GM12878 (cell line): Measurements from ENCODE around the gene SPIB. TPM values are rescaled to one million over a fixed set of nuclear protein-coding genes. Genes with fewer than 3 reads are reported as not detected.

Experiments used
- ATAC-seq: fragments of 200-7000 bp; cut with Tn5 transposase; 3 replicates; pipeline ENCODE4 v1.9.1; 2020; ENCODE audit warnings: mild to moderate bottlenecking, moderate library complexity
- BruUV-seq: library from RNA; stranded (reverse); fragments of 400-500 nt; replicated peaks from 2 replicates; lab custom pipeline; 2021; lab: Mats Ljungman, UMichigan
- CTCF ChIA-PET: fragments of 300-600 bp; sonication (Branson Sonifier 250); formaldehyde crosslinking; extraction: SDS; loops from one replicate; lab custom pipeline; 2021; ENCODE audit warnings: inconsistent platforms; lab: Yijun Ruan, JAX
- POLR2A ChIA-PET: fragments of 350-600 bp; formaldehyde crosslinking; extraction: SDS; loops from one replicate; lab custom pipeline; 2021; ENCODE audit warnings: inconsistent platforms; lab: Charles Lee
- RAD21 ChIA-PET: fragments of 300-600 bp; sonication (Branson Sonifier 250); formaldehyde crosslinking; loops from one replicate; lab custom pipeline; 2023; ENCODE audit warnings: antibody characterized with exemption; ENCODE audit not compliant: unreplicated experiment; lab: Charles Lee
- SMC1A ChIA-PET: fragments of 300-600 bp; sonication (Branson Sonifier 250); formaldehyde crosslinking; loops from one replicate; lab custom pipeline; 2023; ENCODE audit not compliant: unreplicated experiment, uncharacterized antibody; lab: Charles Lee
- DNase-seq: peaks from one replicate; pipeline ENCODE4 v3.0.0-alpha.2; 2011; ENCODE audit warnings: low read depth, low spot score
- FAIRE-seq: peaks from 3 replicates; lab custom pipeline; 2011; peaks lifted over from hg19 to GRCh38; lab: Jason Lieb, UNC
- H2AFZ ChIP-seq: 2 replicates; pipeline ENCODE4 v1.6.0; 2011; ENCODE audit warnings: low read depth, low read length, control low read depth; ENCODE audit not compliant: control insufficient read depth
- H3K27ac ChIP-seq: 2 replicates; pipeline ENCODE4 v1.5.1; 2011; ENCODE audit warnings: control low read depth; ENCODE audit not compliant: control insufficient read depth, insufficient read depth
- H3K27me3 ChIP-seq, 2 experiments: replicated peaks in 1 of 2; 2 replicates each; pipeline versions ENCODE4 v1.6.0 to v1.6.1; 2011; ENCODE audit warnings: low read length in 1 of 2; ENCODE audit not compliant: control insufficient read depth in 2 of 2, insufficient read depth in 2 of 2
- H3K36me3 ChIP-seq, 2 experiments: 2 replicates each; pipeline ENCODE4 v1.5.1; 2011; ENCODE audit warnings: low read length in 1 of 2; ENCODE audit not compliant: control insufficient read depth in 2 of 2, insufficient read depth in 2 of 2
- H3K4me1 ChIP-seq: 2 replicates; pipeline ENCODE4 v1.6.1; 2011; ENCODE audit warnings: mild to moderate bottlenecking, low read length, moderate library complexity, mixed read lengths; ENCODE audit not compliant: control insufficient read depth, insufficient read depth
- H3K4me2 ChIP-seq: 2 replicates; pipeline ENCODE4 v1.6.0; 2011; ENCODE audit warnings: control low read depth; ENCODE audit not compliant: control insufficient read depth, insufficient read depth
- H3K4me3 ChIP-seq: fragments of 200-600 bp; sonication (generic); 2 replicates; pipeline ENCODE4 v1.5.1; 2016
- H3K79me2 ChIP-seq: 2 replicates; pipeline ENCODE4 v1.6.0; 2011; ENCODE audit warnings: low read length; ENCODE audit not compliant: control insufficient read depth, insufficient read depth
- H3K9ac ChIP-seq: 2 replicates; pipeline ENCODE4 v1.8.0; 2011; ENCODE audit warnings: low read length, control low read depth, mixed read lengths; ENCODE audit not compliant: control insufficient read depth, insufficient read depth
- H3K9me3 ChIP-seq: replicated peaks from 3 replicates; pipeline ENCODE4 v1.5.1; 2011; ENCODE audit warnings: mild to moderate bottlenecking, low read length; ENCODE audit not compliant: control insufficient read depth, insufficient read depth
- H4K20me1 ChIP-seq: 2 replicates; pipeline ENCODE4 v1.6.0; 2011; ENCODE audit not compliant: control insufficient read depth, insufficient read depth
- ASH2L ChIP-seq: fragments of 300-600, 200-600 bp; sonication (generic); IDR thresholded peaks from 2 replicates; pipeline ENCODE4 v1.6.1; 2017; ENCODE audit warnings: low read depth, mild to moderate bottlenecking, borderline replicate concordance
- BACH1 ChIP-seq: fragments of 450-650 bp; IDR thresholded peaks from 2 replicates; pipeline ENCODE4 v1.6.1; 2017; ENCODE audit warnings: mild to moderate bottlenecking, borderline replicate concordance
- CBX5 ChIP-seq: sonication (generic); IDR thresholded peaks from 2 replicates; pipeline ENCODE4 v1.6.1; 2016; ENCODE audit warnings: low read depth, moderate library complexity, mild to moderate bottlenecking, inconsistent platforms
- CEBPB ChIP-seq, 2 experiments: fragments of 150-350 bp in 1 of 2; IDR thresholded peaks; 2 replicates each; pipeline ENCODE4 v1.6.1; 2012 to 2014; ENCODE audit warnings: low read depth in 2 of 2, low read length in 2 of 2, borderline replicate concordance in 1 of 2, inconsistent platforms in 1 of 2
- CHD2 ChIP-seq: IDR thresholded peaks from 2 replicates; pipeline ENCODE4 v1.6.1; 2011; ENCODE audit warnings: low read depth, low read length, improper control_type of control experiment, borderline replicate concordance
- EP300 ChIP-seq, 2 experiments: fragments of 150-350 bp in 1 of 2; IDR thresholded peaks; 2 replicates each; pipeline ENCODE4 v1.6.1; 2011 to 2012; ENCODE audit warnings: low read depth in 2 of 2, low read length in 2 of 2, borderline replicate concordance in 1 of 2, improper control_type of control experiment in 1 of 2, inconsistent platforms in 1 of 2; ENCODE audit not compliant: control insufficient read depth in 1 of 2
- JUND ChIP-seq: IDR thresholded peaks from 2 replicates; pipeline ENCODE4 v1.6.1; 2012; ENCODE audit warnings: low read depth, mild to moderate bottlenecking, low read length, improper control_type of control experiment, moderate library complexity
- KAT2A ChIP-seq: conservative IDR thresholded peaks from 2 replicates; pipeline ENCODE4 v1.6.1; 2011; ENCODE audit warnings: low read depth, low read length; ENCODE audit not compliant: control insufficient read depth
- NRF1 ChIP-seq: conservative IDR thresholded peaks from 2 replicates; pipeline ENCODE4 v1.6.1; 2011; ENCODE audit warnings: mild to moderate bottlenecking, low read depth, low read length, improper control_type of control experiment
- PBX3 ChIP-seq: IDR thresholded peaks from 2 replicates; pipeline ENCODE4 v1.6.1; 2011; ENCODE audit warnings: mild to moderate bottlenecking, low read depth, low read length, moderate library complexity; ENCODE audit not compliant: insufficient replicate concordance
- PML ChIP-seq: IDR thresholded peaks from 2 replicates; pipeline ENCODE4 v1.6.1; 2012; ENCODE audit warnings: low read length, inconsistent platforms
- RFX5 ChIP-seq: IDR thresholded peaks from 2 replicates; pipeline ENCODE4 v1.6.1; 2011; ENCODE audit warnings: low read depth, low read length, improper control_type of control experiment
- SIN3A ChIP-seq: IDR thresholded peaks from 2 replicates; pipeline ENCODE4 v1.6.1; 2012; ENCODE audit warnings: low read depth, low read length, improper control_type of control experiment
- SUZ12 ChIP-seq: fragments of 200-600 bp; sonication (generic); IDR thresholded peaks from one replicate; pipeline ENCODE4 v1.6.1; 2018; ENCODE audit warnings: antibody characterized with exemption, mild to moderate bottlenecking; ENCODE audit not compliant: unreplicated experiment
- TCF12 ChIP-seq: IDR thresholded peaks from 2 replicates; pipeline ENCODE4 v1.6.1; 2011; ENCODE audit warnings: low read depth, mild to moderate bottlenecking, low read length
- ZNF384 ChIP-seq: IDR thresholded peaks from 2 replicates; pipeline ENCODE4 v1.6.1; 2012; ENCODE audit warnings: low read depth, mild to moderate bottlenecking, low read length, improper control_type of control experiment, borderline replicate concordance
- WGBS: methylation state at CpG from one replicate; pipeline ENCODE4 v1.1.6; 2016; ENCODE audit warnings: low lambda C conversion rate; ENCODE audit not compliant: insufficient replicate concordance, insufficient coverage; ENCODE audit errors: missing lambda C conversion rate; 5-methylcytosine and 5-hydroxymethylcytosine counted together
- in situ Hi-C: fragments of 300-500 bp; cut with MboI; formaldehyde crosslinking; loops from 9 replicates; pipeline ENCODE4 v1.14.3; 2018; ENCODE audit warnings: mixed read lengths
- intact Hi-C: fragments of 100-400 bp; cut with micrococcal nuclease; formaldehyde crosslinking; loops from one replicate; pipeline ENCODE4 v1.14.2; 2022; ENCODE audit not compliant: unreplicated experiment
- polyA plus RNA-seq, 11 experiments: library from polyadenylated mRNA; depleted of rRNA in 4 of 11; unstranded in 6 of 11; stranded (reverse) in 5 of 11; fragments of >200 nt; fragmentation: Nextera tagmentation in 4 of 11; fragmentation: Illumina TruSeq in 1 of 11; extraction: Ambion mirVana in 4 of 11; extraction: Trizol in 1 of 11; gene quantifications; 1 replicate in 1 of 11; 2 replicates in 10 of 11; pipeline versions ENCODE4 v1.2.1 to v1.2.3, GENCODE V29; 2011 to 2016; ENCODE audit warnings: inconsistent platforms in 2 of 11, missing spikeins in 2 of 11, low read depth in 1 of 11
- total RNA-seq, 4 experiments: library from RNA; depleted of rRNA in 3 of 4; stranded (reverse); fragments of >200 nt in 3 of 4; fragmentation: Illumina TruSeq in 1 of 4; extraction: Trizol in 1 of 4; gene quantifications; 2 replicates each; pipeline versions ENCODE4 v1.2.1 to v1.2.3, GENCODE V29; 2013 to 2021
- TF ChIP-seq, protein P1 (sequence below): IDR thresholded peaks from 2 replicates; pipeline ENCODE4 v1.6.1; 2012; ENCODE audit warnings: improper control_type of control experiment, low read depth, low read length; ENCODE audit not compliant: insufficient replicate concordance

The SPIB gene
- total and polyA plus RNA-seq, 10 of the 15 experiments (the other 5 are each of a cell fraction or from before 2014, with no cell fraction given) = 3.5 to 123 (median 56.0) TPM

GRCh38 chr19:50450369-50451222 is 31.9 kb downstream of the SPIB start:
- in situ Hi-C loops = no loop called here
- no peak for ATAC-seq
- Histone ChIP-seq H3K27me3 (no peaks in the 10 kb centered on the region), H3K27ac (no peak overlapping the region), H2AFZ (no peak overlapping the region), H3K4me3 (no peak overlapping the region), H3K9me3 (no peaks in the 10 kb centered on the region), H3K4me2 (no peak overlapping the region), H4K20me1 (no peaks in the 10 kb centered on the region), H3K9ac (no peak overlapping the region), H3K36me3 (no peaks in the 10 kb centered on the region), H3K79me2 (no peaks in the 10 kb centered on the region), H3K4me1 (no peaks in the 10 kb centered on the region)
- POLR2A ChIA-PET = no interaction called here
- RAD21 ChIA-PET = no interaction called here
- CTCF ChIA-PET = interaction anchor here (0.7 to 1.4 kb wide), 3 partner anchors 9 to 35 kb away, joined by 3 to 4 read pairs (median 4); no protein-coding TSS in a partner anchor
- WGBS = 48% methylated on average over 30 of the region's 30 CpGs
- no peak for DNase-seq
- BruUV-seq = no TSS peak
- no peak for FAIRE-seq
- TF ChIP-seq PBX3 (no peak), ASH2L (no peak), SIN3A (no peak), JUND (no peak), CBX5 (no peak), NRF1 (no peak), BACH1 (no peak), RFX5 (no peak), TCF12 (no peak), KAT2A (no peak), SUZ12 (no peak), CEBPB (IDR thresholded peaks at IDR 0.05; ENCODE audit: borderline replicate concordance in 1 of 2, low read depth in 2 of 2, low read length in 2 of 2) (no peak), PML (no peak), ZNF384 (no peak), EP300 (IDR thresholded peaks at IDR 0.05; ENCODE audit: borderline replicate concordance in 1 of 2, control insufficient read depth in 1 of 2, low read depth in 2 of 2, low read length in 2 of 2) (no peak), CHD2 (no peak)
- TF ChIP-seq, protein P1, sequence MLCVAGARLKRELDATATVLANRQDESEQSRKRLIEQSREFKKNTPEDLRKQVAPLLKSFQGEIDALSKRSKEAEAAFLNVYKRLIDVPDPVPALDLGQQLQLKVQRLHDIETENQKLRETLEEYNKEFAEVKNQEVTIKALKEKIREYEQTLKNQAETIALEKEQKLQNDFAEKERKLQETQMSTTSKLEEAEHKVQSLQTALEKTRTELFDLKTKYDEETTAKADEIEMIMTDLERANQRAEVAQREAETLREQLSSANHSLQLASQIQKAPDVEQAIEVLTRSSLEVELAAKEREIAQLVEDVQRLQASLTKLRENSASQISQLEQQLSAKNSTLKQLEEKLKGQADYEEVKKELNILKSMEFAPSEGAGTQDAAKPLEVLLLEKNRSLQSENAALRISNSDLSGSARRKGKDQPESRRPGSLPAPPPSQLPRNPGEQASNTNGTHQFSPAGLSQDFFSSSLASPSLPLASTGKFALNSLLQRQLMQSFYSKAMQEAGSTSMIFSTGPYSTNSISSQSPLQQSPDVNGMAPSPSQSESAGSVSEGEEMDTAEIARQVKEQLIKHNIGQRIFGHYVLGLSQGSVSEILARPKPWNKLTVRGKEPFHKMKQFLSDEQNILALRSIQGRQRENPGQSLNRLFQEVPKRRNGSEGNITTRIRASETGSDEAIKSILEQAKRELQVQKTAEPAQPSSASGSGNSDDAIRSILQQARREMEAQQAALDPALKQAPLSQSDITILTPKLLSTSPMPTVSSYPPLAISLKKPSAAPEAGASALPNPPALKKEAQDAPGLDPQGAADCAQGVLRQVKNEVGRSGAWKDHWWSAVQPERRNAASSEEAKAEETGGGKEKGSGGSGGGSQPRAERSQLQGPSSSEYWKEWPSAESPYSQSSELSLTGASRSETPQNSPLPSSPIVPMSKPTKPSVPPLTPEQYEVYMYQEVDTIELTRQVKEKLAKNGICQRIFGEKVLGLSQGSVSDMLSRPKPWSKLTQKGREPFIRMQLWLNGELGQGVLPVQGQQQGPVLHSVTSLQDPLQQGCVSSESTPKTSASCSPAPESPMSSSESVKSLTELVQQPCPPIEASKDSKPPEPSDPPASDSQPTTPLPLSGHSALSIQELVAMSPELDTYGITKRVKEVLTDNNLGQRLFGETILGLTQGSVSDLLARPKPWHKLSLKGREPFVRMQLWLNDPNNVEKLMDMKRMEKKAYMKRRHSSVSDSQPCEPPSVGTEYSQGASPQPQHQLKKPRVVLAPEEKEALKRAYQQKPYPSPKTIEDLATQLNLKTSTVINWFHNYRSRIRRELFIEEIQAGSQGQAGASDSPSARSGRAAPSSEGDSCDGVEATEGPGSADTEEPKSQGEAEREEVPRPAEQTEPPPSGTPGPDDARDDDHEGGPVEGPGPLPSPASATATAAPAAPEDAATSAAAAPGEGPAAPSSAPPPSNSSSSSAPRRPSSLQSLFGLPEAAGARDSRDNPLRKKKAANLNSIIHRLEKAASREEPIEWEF = no peak
- intact Hi-C loops = no loop called here
- SMC1A ChIA-PET = no interaction called here
